Tibial nerve (tissue), 4 donors: ENCODE results near the gene TBC1D9.

Source experiments
- EP300 ChIP-seq, 2 donors: sonication (generic); formaldehyde crosslinking; IDR thresholded peaks; one replicate each; pipeline ENCODE4 v1.6.1; 2017; ENCODE audit warnings: antibody characterized with exemption in 2 of 2, mild to moderate bottlenecking in 1 of 2
- POLR2A ChIP-seq, 2 donors: fragments of 450-650 bp; IDR thresholded peaks; one replicate each; pipeline ENCODE4 v1.6.1; 2017; ENCODE audit warnings: antibody characterized with exemption in 2 of 2, mild to moderate bottlenecking in 2 of 2, moderate library complexity in 2 of 2
- TF ChIP-seq, protein P1 (sequence below), 5 experiments: fragments of 200-600 bp in 3 of 5; fragments of 450-650 bp in 2 of 5; sonication (generic) in 3 of 5; IDR thresholded peaks; one replicate each; pipeline ENCODE4 v1.5.1; 2016 to 2019; ENCODE audit warnings: antibody characterized with exemption in 5 of 5, mild to moderate bottlenecking in 3 of 5, moderate library complexity in 2 of 5

- TF ChIP-seq, protein P1, sequence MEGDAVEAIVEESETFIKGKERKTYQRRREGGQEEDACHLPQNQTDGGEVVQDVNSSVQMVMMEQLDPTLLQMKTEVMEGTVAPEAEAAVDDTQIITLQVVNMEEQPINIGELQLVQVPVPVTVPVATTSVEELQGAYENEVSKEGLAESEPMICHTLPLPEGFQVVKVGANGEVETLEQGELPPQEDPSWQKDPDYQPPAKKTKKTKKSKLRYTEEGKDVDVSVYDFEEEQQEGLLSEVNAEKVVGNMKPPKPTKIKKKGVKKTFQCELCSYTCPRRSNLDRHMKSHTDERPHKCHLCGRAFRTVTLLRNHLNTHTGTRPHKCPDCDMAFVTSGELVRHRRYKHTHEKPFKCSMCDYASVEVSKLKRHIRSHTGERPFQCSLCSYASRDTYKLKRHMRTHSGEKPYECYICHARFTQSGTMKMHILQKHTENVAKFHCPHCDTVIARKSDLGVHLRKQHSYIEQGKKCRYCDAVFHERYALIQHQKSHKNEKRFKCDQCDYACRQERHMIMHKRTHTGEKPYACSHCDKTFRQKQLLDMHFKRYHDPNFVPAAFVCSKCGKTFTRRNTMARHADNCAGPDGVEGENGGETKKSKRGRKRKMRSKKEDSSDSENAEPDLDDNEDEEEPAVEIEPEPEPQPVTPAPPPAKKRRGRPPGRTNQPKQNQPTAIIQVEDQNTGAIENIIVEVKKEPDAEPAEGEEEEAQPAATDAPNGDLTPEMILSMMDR (IDR thresholded peaks at IDR 0.05) = no peak
- TF ChIP-seq POLR2A (IDR thresholded peaks at IDR 0.05) (no peak), EP300 (IDR thresholded peaks at IDR 0.05) (no peak)
Measured at GRCh38 chr4:140645614-140646412, 110.4 kb downstream of the TBC1D9 start.
